Stimulated activated CD4-positive, alpha-beta T cell treated with anti-CD3 and anti-CD28 coated beads, Interleukin-4, amount 100 ng/mL, for 1 hour (primary cell): ENCODE results near the gene MAML3.

Source experiments
- DNase-seq: peaks from one replicate; pipeline ENCODE4 v3.0.0-alpha.2; 2020

Gene MAML3

GRCh38 chr4:139736274-139736660 lies 417.7 kb downstream of the MAML3 start:
- no peak for DNase-seq

- no peak for DNase-seq
Observed at GRCh38 chr4:139735381-139736273, 418.4 kb downstream of the MAML3 start.

GRCh38 chr4:139734875-139735380 lies 419.1 kb downstream of the MAML3 start:
- DNase-seq = peak; percentile 66

GRCh38 chr4:139734201-139734874 lies 419.6 kb downstream of the MAML3 start:
- DNase-seq = no peak

- DNase-seq = no peak
Observed at GRCh38 chr4:139732991-139733570, 420.9 kb downstream of the MAML3 start.

GRCh38 chr4:139728840-139729239 lies 425.1 kb downstream of the MAML3 start:
- DNase-seq = no peak

GRCh38 chr4:139728146-139728545 lies 425.8 kb downstream of the MAML3 start:
- no peak for DNase-seq

GRCh38 chr4:139726615-139727014 lies 427.4 kb downstream of the MAML3 start:
- no peak for DNase-seq

GRCh38 chr4:139725236-139725635 lies 428.7 kb downstream of the MAML3 start:
- no peak for DNase-seq

GRCh38 chr4:139721789-139722188 lies 432.2 kb downstream of the MAML3 start:
- no peak for DNase-seq

GRCh38 chr4:139720806-139721205 lies 433.2 kb downstream of the MAML3 start:
- DNase-seq = no peak

GRCh38 chr4:139719381-139720101 lies 434.4 kb downstream of the MAML3 start:
- DNase-seq = no peak

GRCh38 chr4:139718833-139719232 lies 435.2 kb downstream of the MAML3 start:
- DNase-seq = no peak

GRCh38 chr4:139718358-139718757 lies 435.6 kb downstream of the MAML3 start:
- no peak for DNase-seq

- DNase-seq = no peak
Observed at GRCh38 chr4:139715746-139716391, 438.1 kb downstream of the MAML3 start.

GRCh38 chr4:139712882-139713281 lies 441.1 kb downstream of the MAML3 start:
- no peak for DNase-seq

- no peak for DNase-seq
Observed at GRCh38 chr4:139711461-139711860, 442.5 kb downstream of the MAML3 start.

GRCh38 chr4:139710073-139710472 lies 443.9 kb downstream of the MAML3 start:
- no peak for DNase-seq

- no peak for DNase-seq
Observed at GRCh38 chr4:139709660-139710059, 444.3 kb downstream of the MAML3 start.

- DNase-seq = no peak
Observed at GRCh38 chr4:139704915-139705485, 449.0 kb downstream of the MAML3 start.

- DNase-seq = no peak
Observed at GRCh38 chr4:139700568-139700967, 453.4 kb downstream of the MAML3 start.
